ENCODE results near the gene MRPL20. TPM values are rescaled to one million over a fixed set of nuclear protein-coding genes. Genes with fewer than 3 reads are reported as not detected.

The MRPL20 gene
- total RNA-seq, 4 donors from 2014 or later = 87.9 to 222 (median 116) TPM

GRCh38 chr1:1370771-1371300 lies 36.3 kb downstream of the MRPL20 start:
- TF ChIP-seq, protein P1, sequence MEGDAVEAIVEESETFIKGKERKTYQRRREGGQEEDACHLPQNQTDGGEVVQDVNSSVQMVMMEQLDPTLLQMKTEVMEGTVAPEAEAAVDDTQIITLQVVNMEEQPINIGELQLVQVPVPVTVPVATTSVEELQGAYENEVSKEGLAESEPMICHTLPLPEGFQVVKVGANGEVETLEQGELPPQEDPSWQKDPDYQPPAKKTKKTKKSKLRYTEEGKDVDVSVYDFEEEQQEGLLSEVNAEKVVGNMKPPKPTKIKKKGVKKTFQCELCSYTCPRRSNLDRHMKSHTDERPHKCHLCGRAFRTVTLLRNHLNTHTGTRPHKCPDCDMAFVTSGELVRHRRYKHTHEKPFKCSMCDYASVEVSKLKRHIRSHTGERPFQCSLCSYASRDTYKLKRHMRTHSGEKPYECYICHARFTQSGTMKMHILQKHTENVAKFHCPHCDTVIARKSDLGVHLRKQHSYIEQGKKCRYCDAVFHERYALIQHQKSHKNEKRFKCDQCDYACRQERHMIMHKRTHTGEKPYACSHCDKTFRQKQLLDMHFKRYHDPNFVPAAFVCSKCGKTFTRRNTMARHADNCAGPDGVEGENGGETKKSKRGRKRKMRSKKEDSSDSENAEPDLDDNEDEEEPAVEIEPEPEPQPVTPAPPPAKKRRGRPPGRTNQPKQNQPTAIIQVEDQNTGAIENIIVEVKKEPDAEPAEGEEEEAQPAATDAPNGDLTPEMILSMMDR (IDR thresholded peaks at IDR 0.05; ENCODE audit: low read depth) = no peak

DNA sequence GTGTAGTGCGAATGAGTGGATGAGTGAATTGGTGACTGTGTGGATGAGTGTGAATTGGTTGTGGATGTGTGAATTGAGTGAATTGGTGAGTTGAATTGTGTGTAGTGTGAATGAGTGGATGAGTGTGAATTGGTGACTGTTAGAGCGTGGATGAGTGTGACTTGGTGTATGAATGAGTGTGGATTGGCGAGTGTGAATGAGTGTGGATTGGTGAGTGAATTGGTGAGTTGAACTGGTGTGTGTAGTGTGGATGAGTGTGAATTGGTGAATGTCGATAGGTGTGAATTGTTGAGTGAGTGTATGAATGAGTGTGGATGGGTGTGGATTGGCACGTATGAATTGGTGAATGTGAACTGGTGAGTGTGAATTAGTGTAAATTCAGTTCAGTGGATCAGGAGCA lies 39.8 kb downstream of the MRPL20 start:
- TF ChIP-seq, protein P1 (IDR thresholded peaks at IDR 0.05; ENCODE audit: low read depth) = no peak

DNA sequence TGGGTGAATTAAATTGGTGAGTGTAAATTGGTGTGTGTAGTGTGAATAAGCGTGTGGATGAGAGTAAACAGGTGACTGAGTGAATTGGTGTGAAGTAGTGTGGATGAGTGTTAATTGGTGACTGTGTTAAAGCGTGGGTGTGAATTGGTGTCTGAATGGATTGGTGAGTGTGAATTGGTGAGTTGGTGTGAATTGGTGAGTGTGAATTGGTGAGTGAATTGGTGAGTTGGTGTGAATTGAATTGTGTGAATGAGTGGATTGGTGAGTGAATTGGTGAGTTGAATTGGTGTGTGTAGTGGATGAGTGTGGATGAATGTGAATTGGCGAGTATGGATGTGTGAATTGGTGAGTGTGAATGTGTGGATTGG lies 40.4 kb downstream of the MRPL20 start:
- TF ChIP-seq, protein P1 (IDR thresholded peaks at IDR 0.05; ENCODE audit: low read depth) = no peak

GRCh38 chr1:1365875-1366698 lies 41.0 kb downstream of the MRPL20 start:
- TF ChIP-seq, protein P1 (IDR thresholded peaks at IDR 0.05; ENCODE audit: low read depth) = no peak

GRCh38 chr1:1364266-1364665 lies 42.8 kb downstream of the MRPL20 start:
- TF ChIP-seq, protein P1 (IDR thresholded peaks at IDR 0.05; ENCODE audit: low read depth) = no peak

GRCh38 chr1:1361982-1362423 lies 45.1 kb downstream of the MRPL20 start:
- TF ChIP-seq, protein P1 (IDR thresholded peaks at IDR 0.05; ENCODE audit: low read depth) = no peak

DNA sequence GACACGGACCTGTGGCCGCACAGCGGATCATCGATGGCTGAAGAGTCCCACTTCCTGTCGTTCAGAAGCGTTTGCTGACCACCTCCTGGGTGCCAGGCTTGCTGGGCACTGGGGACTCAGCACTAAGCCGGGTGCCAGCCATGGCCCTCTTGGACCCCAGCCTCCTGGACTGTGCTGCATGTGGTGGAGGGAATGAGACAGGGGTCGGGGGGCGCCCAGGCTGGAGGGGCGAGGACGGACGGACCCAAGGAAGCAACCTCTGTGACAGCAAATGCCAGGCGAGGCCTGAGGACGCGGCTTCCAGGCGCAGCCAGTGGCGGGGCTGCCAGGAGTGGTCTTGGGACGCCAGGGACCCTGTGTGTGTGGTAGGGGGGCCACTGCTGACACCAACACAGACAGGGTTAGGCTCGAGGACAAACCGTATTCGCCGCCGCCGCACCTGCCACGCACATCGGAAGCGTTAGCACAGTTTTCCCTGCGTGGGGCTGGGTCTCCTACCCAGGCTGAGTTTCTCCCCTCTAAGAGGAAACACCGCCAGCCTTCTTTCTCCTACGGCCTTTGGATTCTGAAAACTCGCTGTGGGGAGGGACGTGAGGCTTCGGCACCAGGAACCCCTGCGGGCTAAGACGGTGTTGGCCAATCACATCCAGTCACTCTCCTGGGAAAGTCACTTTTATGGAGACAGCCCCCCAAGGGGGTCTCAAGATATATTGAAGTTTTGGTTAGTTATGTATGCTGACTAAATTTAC lies 45.7 kb downstream of the MRPL20 start:
- TF ChIP-seq, protein P1 (IDR thresholded peaks at IDR 0.05; ENCODE audit: low read depth) = no peak
